HG02571 (cell line): ENCODE measurements around the gene PADI4.

Source experiments
- ATAC-seq: cut with Tn5 transposase; IDR thresholded peaks from one replicate; pipeline ENCODE4 v1.9.1; 2021; ENCODE audit warnings: mild to moderate bottlenecking, moderate library complexity; ENCODE audit not compliant: unreplicated experiment

The PADI4 gene

DNA sequence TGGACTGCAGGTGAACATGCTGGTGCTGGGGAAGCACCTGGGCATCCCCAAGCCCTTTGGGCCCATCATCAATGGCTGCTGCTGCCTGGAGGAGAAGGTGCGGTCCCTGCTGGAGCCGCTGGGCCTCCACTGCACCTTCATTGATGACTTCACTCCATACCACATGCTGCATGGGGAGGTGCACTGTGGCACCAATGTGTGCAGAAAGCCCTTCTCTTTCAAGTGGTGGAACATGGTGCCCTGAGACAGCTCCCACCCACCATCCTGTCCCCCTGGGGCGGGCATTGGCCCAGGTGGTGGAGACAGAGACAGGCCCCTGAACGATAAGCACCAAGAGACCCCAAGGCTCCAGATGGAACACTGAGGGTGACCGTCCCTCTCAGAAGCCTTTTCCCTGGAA lies 25.2 kb upstream of the PADI4 start:
- no peak for ATAC-seq

DNA sequence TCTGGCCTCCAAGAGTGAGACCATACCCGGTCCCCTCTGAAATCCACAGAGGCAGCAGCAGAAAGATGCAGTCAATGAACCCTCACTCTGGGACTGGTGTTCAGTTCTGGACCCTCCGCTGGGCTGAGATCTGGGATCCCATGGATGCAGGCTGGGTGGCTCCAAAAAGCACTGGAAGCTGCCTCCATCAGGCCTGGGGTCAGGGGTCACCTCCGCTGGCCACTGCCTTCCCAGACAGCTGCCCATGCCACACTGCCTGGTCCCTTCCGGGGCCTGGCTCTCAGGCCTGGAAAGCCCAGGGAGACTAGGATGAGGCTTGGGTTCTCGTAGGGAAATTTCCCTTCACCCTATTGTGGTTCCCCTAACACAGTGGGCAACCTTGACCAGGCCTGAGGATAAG lies 21.4 kb upstream of the PADI4 start:
- no peak for ATAC-seq

DNA sequence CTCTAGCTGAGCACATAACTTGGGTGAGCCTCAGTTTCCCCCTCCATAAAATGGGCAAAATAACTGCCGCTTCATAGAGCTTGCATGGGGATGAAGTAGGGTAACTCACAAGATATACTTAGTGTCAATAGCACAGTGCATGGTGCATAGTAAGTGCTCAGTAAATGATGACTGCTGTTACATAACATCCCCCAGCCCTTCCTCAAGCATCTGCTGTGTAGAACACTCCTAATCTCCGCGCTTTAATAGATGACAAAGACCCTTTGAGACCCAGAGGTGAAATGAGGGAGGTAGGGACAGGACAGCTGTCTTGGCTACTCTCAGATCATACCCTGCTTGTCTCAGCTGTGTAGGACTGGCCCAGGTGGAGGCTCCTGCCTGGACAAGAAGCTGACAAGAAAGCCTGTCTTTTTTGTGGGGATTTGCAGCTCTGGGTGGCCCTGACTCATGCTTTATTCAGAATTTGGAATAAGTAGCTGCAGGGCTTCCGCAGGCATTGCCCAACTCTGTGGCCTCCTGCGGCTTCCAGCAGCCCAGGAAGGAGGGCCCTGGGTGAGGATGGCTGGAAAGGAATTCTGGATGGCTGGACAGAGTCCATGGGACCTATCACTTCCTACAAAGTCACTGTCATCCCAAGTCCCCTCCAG lies 20.7 kb upstream of the PADI4 start:
- no peak for ATAC-seq

DNA sequence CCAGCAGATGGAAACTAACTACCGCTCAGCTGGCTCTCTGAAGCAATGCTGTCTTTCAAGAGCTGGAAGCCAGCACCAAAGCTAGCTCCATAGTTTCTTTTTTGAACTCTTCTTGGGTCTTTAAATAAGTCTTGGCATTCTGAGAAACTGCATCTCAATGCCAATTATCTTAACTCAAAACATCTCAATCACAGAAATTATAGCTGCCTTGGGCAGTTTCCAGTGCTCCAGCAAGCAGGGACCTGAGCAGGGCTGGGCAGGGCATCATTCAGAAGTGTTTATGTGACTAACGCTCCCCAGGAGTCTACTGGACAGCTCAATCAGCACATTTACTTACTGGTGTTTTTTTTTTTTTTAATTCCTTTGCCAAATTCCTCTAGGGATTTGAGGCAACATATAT lies 18.3 kb upstream of the PADI4 start:
- no peak for ATAC-seq

DNA sequence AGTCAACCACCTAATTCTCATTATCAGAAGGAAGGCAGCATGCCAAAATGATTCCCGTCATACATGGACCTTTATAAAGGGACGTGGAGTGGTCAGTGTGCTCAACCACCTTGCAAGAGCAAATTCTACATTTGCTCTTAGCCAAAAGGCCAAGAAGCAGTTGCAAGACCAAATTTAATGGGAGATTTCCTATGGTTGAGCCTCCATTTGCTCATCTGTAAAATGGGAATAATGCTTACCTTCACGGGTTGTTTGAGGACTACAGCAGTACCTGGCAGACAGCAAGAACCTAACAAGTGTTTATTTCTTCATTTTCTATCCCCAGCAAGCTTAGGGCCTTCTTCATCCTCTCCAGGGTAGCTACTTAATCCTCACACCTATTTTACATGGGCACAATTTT lies 17.4 kb upstream of the PADI4 start:
- no peak for ATAC-seq

DNA sequence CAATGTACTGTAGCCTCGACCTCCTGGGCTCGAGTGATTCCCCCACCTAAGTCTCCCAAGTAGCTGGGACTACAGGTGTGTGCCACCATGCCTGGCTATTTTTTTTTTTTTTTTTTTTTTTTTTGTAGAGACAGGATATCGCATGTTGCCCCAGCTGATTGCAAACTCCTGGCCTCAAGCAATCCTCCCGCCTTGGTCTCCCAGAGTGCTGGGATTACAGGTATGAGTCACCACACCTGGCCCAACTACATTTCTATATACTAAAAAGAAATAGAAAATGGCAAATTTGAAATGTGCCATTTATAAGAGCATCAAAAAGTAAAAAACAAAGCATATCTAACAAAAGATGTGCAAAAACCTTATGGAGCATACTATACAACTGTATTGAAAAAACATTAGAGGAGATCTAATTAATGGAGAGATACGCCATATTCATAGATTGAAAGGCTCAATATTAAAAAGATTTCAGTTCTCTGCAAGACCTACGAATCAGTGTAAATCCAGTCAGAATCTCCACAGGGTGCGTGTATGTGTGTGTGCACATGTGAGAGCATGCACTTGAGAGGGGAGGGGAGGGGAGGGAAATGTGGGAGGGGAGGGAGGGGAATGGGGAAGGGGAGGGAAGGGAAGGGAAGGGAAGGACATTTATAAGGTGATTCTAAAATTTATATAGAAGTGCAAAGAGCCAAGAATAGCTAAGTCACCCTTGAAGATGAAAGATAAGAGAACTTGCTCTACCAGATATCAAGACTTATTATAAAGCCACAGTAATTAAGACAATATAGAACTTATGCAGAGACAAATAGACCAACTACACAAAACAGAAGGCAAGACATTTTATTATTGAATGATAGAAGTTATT lies 15.5 kb upstream of the PADI4 start:
- no peak for ATAC-seq

DNA sequence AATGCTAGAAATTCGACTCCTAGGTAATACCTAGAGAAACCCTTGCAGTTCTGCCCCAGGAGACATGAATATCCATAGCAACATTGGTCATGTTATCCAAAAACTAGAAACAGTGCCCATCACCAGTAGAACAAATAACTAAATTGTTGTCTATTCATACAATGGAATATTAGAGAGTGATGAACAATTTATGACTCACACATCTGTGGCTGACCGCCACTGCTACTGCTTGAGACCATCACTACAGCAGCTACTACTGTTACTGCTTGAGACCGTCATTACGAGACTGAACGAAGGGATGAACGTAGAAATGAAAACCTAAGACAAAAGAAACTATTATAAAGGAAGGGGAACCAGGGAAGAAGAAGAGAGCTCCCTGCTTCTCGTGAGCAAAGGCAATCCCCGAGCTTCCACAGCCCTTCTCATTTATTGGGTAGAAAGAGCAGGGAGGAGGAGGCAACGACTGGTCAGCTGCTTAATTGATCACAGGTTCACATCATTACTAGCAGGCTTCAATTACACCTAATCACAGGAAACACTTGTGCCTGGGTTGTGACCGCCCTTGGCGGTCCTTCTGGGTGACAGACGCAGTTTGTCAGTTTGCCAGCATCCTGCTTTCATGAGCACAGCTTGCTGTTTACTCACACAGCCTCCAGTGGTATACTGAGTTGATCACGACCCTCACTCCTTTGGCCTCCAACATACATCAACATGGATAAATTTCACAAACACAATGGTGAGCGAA lies 14.1 kb upstream of the PADI4 start:
- no peak for ATAC-seq

DNA sequence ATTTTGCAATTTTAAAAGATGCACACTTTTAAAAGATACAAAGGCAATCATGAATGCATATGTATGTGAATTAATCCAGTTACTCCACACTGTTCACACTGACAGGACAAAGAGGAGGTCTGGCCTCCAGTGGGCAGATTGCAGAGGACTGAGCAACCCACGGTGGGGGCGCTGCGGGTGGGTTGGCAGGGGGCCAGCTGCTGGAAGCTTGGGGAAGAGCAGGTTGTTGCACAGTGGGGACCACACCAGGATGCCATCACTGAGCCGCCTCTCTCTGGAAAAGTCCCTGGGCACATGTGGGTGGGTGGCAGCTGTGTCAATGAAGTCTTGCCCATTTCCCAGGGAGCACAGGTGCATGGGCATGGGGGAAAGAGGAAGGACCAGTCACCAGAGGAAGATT lies 12.7 kb upstream of the PADI4 start:
- no peak for ATAC-seq

DNA sequence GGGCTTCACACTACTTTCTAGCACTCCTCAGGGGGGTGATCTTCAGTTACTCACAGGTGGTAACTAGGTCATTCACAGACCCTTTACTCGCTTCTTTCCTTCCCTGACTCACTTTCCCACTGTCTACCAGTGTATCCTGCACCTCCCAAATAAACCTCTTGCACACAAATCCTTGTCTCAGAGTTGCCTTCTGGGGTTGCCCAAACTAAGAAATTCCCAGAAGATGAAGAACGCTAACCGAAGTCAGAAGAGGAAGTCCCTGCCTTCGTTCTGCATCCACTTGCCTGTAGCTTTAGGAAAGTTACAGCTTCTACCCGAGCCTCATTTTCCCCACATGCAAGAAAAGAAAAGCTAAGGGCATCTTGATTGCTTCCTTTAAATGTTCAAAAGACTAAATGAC lies 11.9 kb upstream of the PADI4 start:
- no peak for ATAC-seq

DNA sequence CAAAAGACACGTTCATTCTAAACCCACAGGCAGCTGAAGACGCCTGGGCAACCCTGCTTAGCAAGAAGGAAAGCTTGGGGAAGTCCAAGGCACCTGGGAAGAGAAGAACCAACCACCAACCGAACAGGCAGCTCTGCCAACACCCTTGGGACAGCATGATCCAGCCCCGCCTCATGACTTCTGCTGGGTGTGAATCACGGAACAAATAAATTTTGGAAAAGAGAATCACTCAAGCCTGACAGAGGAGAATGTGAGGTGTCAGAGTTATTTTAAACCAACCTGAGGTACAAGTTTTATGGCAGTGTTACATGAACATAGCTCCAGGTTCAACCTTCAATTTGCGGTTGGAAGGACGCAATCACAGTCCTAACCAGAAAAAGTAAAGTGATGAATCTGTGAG lies 10.0 kb upstream of the PADI4 start:
- no peak for ATAC-seq

DNA sequence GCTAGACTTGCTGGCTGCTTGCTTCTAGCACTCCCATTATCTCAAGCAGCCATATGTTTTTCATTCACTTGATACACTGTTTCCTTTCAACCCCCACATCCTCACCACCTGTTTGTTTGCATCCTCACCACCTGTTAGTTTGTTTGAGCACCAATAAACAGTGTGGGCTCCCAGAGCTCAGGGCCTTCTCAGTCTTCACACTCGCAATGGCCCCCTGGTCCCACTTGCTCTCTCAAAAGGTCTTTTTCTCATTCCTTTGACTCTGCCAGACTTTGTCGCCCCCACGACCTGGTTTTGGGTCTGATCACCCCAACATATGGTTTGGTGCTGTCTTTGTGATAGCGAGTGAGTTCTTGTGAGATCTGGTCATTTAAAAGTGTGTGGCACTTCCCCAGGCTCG lies 6.2 kb upstream of the PADI4 start:
- no peak for ATAC-seq

DNA sequence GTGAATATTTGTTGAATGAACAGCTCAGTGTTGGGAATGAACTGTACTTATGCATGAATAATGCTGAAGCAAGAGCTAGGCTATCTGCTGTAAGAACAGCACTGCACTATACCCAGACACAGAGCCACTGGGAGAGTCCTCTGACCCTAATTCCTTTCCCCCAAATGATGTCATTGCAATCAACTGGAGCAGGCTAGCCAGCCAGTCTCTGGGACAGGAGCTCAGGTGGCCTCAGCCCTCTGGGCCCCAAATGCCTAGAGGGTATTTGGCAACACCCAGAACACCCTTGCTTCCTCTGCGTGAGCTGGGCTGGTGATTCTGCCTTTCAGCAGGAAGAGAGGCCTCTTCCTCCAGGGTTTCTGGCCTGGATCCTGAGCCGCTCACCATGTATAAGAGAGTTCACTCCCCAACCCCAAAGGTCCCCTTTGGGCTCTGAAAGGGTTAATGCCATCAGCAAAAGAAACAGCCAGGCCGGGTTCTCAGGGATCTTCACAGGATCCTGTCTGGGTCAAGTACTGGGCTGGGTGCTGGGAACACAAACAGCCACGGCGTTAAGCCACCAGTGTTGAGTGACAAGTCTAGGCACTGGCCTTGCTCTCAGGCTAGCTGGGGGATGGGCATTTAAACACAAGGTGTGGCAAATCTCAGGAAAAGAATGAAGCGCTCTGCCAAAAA lies 3.7 kb upstream of the PADI4 start:
- no peak for ATAC-seq

DNA sequence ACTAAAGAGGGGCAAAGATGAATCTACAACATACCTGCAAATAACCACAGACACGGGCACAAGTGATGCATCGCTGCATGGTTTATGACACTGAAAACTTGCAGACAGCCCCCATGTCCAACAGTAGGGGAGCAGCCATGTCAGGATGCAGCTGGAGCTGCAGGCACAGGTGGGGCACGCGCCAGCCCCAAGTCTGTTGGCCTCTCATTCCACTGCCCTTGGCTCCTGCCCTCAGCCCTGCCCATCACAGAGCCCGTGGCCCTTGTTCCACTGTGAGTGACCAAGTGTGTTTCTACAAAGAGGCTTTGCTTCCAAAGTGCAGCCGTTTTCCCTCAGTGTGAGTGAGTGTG lies 3.2 kb upstream of the PADI4 start:
- ATAC-seq, result no peak

DNA sequence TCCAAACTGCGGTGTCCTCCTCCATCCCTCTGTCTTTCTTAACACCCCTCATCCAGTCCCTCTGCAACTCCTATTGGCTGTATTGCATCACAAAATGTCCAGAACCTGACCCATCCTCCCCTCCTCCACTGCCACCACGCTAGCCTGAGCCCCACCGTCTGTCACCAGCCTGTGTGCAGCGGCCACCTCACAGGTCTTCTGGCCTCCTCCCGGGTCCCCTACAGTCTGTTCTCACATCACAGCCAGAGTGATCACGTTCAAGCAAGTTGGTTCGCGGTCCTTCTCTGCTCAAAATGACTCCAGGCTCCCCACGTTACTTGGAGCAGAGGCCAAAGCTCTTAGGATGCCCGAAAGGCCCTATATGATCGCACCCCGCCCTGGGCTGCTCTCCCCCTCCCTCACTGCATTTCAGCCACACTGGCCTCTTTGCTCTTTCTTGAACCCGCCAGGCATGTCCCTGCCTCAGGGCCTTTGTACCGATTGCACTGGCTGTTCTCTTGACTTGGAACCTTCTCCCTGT lies 2.4 kb upstream of the PADI4 start:
- ATAC-seq, result no peak

DNA sequence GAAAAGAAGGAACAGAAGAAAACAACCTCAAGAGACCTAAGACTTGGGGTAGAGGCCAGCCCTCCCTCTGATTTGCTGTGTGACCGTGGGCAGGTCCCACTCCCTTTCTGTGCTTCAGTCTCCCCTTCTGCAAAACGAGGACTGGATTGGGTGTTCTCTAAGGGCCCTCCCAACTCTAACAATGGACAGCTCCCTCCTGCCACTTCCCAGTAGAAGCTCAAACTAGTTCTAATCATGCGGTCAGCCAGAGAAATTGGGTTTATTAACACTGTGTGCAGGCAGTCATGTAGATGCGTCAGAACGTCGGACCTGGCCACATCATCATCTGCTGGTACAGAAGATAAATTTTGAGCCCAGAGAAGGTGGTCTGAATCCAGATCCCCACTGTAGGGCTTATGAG lies 1.6 kb upstream of the PADI4 start:
- ATAC-seq, result no peak

DNA sequence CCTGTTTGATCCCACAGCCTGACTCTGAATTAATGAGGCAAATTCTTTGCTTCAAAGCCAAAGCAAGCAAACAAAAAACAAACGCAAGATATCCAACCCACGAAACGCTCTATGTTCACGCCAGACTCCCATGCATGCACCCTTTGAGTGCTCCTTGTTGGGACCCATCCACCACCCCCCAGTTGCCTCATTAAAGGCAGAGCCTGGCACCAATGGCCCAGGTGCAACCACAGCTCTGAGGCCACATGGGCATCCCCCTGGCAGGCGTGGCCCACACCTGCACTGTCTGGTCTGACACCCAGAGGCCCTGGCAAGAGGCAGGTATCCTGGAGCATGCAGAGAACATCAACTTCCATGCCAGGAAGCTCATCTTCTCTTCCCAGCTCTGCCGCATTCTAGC lies 1.1 kb upstream of the PADI4 start:
- ATAC-seq, result no peak

DNA sequence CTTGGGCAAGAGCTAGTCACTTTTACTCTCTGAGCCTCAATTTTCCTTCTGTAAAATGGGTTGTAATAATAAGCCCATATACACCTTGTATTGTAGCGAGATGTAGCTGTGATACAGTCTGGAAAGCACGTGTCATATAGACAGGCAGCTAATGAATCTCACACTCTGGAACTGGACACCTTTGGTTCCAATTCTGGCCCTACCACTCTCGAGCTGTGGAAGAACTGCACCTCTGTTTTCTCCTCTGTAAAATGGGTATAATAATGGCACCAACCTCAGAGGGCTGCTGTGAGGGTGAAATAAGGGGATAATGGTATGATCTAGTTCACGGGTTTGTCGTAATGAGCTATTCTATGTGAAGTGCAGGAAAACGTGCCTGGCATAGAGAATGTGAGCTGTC lies 668 bp upstream of the PADI4 start:
- no peak for ATAC-seq

DNA sequence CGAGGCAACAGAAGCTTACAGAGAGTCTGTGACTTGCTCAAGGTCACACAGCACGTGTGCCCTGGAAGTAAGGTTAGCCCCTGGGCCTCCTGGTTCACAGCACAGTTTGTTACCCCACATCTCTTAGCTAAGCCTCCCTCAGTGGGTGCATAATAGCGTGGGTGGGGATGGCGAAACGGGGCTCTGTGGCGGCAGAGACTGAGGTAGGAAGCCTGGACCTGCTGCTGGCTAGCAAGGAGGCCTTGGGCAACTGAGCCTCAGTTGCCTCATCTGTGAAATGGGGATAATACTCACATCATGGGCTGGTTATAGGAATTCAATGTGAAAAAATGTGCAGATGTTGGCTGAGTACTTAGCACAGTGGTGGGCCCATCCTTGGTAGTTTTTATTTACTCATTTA lies 596 bp downstream of the PADI4 start:
- ATAC-seq, result no peak

DNA sequence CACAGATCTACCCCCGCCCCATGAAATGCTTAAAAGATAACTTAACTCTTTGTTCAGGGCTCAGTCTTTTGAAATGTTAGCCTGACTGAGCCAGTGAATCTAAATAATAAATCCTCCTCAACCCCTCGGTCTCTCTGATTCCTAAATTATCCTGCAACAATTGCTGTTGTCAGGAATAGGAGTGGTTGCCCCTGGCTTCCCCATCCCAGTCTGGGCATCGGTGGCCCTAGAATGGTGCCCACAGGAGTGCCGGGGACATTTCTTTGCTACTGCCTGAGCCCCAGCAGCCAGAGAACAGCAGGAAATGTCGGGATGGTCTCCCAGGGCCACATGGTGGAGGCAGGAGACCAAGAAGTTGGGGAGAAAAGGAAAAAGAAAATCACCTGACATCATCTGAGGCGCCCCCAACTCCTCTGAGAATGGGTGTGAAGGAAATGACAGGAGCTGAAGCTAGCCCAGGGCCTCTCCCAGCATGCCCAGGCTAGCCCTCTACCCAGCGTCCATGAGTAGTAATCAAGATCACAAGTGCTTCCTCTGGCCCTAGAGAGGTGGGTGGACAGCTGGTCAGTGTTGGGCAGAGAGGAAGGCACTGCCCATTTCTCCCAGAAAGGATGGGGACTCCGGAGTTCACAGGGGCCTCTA lies 1.6 kb downstream of the PADI4 start:
- no peak for ATAC-seq

DNA sequence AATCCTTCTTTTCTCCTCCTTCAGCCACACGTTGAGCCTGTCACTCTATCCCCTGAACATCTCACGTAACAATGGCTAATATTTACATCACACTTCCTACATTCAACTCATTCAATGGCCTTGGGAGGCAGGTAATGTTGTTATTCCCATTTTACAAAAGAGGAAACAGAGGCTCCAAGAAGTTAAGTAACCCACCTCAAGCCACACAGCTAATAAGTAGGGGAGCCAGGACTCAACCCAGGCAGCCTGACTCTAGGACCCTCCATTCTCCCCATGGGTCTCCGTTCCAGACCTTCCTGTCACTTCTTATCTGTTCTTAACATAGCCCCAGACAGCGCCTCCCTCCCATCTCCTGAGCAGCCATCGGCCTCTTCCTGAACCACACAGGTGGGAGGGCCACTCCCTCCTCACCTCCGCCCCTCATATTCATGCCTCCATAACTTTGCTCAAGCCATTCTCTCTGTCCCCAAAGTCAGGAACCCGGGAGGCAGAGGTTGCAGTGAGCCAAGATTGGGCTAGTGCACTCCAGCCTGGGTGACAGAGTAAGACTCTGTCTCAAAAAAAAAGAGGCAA lies 2.2 kb downstream of the PADI4 start:
- ATAC-seq, result no peak
